Measurements from ENCODE around the gene SGTA.

DNA sequence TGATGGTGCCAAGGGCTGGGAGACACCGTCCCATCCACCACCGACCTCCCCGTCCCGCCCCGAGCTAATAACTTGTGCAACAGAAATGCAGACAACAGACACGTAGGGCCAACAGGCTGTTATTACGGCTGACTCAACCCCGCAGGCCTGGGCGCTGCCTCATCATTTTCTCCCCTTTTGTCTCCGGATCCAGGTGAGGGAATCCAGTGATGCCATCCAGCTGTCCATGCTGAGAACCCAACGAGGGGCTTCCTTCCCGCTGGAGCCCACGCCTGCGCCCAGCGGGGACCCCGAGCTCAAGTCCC lies 55.5 kb downstream of the SGTA start:
- TF ChIP-seq, protein P1, sequence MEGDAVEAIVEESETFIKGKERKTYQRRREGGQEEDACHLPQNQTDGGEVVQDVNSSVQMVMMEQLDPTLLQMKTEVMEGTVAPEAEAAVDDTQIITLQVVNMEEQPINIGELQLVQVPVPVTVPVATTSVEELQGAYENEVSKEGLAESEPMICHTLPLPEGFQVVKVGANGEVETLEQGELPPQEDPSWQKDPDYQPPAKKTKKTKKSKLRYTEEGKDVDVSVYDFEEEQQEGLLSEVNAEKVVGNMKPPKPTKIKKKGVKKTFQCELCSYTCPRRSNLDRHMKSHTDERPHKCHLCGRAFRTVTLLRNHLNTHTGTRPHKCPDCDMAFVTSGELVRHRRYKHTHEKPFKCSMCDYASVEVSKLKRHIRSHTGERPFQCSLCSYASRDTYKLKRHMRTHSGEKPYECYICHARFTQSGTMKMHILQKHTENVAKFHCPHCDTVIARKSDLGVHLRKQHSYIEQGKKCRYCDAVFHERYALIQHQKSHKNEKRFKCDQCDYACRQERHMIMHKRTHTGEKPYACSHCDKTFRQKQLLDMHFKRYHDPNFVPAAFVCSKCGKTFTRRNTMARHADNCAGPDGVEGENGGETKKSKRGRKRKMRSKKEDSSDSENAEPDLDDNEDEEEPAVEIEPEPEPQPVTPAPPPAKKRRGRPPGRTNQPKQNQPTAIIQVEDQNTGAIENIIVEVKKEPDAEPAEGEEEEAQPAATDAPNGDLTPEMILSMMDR (IDR thresholded peaks at IDR 0.05): no peak
- TF ChIP-seq POLR2A (IDR thresholded peaks at IDR 0.05): no peak

Data from thyroid gland (tissue), 4 donors.